ENCODE data around the gene CLCF1.
A peak's percentile ranks its signal among the peaks of the same experiment; 100 is the strongest.

CLCF1 gene

DNA sequence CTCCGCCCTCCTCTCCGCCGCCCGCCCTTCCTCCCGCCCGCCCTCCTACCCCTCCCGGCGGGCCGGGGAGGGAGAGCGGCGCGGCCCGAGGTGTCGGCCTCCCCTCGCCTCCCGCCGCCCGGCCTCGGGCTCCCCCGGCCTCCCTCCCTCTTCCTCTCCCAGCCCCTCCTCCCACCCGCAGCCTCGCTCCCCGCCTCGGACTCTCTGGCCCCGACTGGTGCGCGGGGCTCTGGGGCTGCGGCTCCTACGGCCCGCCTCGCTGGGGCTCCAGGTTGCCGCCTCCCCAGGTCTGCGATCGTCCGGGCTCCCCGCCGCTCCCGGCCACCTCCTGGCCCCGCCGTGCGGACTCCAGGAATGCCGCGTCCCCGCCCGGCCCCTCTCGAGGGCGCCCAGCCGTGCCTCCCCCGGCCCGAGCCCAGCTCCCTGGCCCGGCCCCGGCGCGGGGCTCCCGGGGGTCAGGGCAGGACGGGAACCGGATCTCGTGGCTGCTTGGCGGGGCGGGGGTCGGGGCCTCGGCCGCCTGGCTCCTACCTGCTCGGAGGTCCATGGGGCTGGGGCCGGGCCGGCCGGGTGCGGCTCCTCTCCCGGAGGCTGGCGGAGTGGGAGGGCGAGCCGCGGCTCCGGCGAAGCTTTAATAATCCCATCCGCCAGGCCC is at the start of gene CLCF1:
CLCF1 (minus strand) TSS at position 606 of the 655 bp plus-strand sequence; CDS start at position 547, 59 bp downstream.
- DNase-seq: no peak

DNA sequence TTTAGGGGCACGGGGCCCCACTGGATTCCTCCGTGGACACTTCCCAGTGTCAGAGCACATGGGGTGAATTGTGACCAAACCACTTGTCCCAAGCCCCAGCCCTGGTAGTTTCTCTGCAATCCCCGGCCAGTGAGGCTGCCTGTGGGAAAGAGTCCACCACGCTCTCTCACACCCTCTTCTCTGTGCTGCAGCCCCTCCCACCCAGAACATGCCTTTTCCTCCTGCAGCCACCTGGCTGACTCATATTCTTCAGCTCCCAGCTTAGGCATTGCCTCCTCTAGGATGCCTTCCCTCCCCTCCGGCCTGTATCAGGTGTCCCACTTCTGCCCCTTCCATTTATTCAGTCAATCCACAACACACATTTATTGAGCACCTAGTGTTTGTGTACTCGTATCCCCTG is 49.5 kb upstream of the CLCF1 start:
- DNase-seq: no peak

DNA sequence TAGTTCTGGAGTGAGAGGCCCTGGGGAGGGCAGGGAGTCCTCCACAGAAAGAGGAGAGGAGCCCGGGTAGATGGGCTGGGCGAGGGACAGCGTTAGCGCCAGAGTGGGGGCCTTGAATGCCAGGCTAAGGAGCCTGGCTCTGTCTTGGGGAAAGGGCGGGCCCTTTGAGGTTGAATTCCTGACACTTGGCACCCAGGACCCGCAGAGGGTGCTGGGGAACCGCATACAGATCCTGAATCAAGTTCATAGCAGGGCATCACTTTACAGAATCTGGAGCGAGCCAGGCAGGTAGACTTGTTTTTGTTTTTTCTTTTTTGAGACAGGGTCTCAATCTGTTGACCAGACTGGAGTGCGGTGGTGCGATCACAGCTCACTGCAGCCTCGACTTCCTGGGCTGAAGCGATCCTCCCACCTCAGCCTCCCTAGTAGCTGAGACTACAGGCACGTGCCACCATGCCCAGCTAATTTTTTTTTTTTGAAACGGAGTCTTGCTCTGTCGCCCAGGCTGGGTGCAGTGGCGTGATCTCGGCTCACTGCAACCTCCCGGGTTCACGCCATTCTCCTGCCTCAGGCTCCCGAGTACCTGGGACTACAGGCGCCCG is 48.1 kb upstream of the CLCF1 start:
- DNase-seq: no peak

DNA sequence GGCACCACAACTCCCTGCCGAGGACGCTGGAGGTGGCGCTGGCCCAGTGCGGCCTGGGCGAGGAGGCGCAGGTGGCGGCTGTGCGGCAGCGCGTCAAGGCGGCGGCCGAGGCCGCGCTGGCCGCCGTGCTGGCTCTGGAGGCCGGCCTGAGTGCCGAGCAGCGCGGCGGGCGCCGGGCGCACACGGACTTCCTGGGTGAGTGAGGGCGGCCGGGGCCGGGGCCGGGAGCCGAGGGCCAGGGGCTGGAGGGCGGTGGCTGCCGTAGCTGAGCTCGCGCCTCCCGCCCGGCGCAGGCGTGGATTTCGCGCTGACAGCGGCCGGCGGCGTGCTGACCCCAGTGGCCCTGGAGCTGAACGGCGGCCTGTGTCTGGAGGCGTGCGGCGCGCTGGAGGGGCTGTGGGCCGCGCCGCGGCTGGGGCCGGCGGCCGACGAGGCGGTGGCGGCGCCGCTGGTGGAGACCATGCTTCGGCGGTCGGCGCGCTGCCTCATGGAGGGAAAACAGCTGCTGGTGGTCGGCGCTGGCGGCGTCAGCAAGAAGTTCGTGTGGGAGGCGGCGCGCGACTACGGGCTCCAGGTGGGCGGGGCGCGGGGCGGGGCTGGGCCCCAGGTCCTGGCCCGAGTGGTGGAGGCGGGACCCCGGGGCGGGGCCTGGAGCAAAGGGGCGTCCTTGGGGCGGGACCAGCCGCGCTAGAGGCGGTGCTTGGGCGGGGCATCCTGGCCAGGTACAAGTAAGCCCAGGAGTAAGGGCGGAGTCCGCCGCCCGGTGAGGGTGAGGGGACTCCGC is 47.4 kb upstream of the CLCF1 start:
- peak; percentile 92 for DNase-seq

DNA sequence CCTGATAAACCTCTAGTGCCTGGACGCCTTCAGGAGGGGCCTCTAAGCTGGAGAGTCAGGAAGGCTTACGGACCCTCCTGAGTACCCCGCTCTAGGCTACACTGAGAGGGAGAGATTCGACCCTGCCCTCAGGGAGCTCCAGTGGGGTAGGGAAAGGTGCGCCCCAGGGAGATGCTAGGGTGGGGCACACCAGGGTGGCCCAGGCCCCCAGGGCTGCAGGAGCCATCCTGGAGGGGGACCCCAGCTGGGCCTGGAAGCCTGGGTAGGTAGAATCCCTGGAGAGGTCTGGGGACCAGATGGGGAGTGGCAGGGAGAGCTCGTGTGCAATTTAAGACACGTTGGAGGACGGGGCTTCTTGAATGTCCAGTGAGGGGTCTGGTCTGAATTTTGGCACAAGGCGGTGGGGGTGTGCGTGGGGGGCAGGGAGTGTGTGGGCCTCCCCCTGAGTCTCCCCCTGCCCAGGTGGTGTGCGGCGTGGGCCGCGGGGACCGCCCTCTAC is 46.8 kb upstream of the CLCF1 start:
- no peak for DNase-seq

DNA sequence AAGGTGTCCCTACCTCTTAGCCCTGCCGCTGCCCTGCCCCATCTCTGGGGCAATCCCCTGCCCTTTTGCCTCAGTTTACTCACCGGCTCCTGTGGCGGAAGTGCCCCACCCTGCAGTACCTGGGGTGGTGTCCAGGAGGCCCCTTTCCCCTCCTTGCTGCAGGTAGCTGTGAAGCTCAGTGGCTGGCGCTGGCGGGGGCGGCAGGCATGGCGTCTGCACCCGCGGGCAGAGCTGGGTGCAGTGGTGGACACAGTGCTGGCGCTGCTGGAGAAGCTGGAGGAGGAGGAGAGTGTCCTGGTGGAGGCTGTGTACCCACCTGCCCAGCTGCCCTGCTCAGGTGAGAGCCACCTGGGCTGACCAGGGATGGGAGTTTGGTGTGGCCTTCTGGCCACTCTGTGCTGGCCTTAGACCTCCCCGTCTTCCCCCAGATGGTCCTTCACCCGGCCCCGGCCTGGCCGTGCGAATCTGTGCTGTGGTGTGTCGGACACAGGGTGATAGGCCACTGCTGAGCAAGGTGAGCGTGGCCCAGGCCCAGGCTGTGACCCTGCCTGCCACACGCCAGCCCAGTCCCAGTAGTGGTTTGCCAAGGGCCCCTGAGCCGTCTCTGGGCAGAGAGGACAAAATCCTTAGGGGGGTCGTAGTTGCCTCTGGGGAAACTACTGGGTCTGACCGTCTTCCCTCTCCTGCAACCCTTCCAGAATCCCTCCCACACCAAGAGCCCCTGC is 46.1 kb upstream of the CLCF1 start:
- no peak for DNase-seq

DNA sequence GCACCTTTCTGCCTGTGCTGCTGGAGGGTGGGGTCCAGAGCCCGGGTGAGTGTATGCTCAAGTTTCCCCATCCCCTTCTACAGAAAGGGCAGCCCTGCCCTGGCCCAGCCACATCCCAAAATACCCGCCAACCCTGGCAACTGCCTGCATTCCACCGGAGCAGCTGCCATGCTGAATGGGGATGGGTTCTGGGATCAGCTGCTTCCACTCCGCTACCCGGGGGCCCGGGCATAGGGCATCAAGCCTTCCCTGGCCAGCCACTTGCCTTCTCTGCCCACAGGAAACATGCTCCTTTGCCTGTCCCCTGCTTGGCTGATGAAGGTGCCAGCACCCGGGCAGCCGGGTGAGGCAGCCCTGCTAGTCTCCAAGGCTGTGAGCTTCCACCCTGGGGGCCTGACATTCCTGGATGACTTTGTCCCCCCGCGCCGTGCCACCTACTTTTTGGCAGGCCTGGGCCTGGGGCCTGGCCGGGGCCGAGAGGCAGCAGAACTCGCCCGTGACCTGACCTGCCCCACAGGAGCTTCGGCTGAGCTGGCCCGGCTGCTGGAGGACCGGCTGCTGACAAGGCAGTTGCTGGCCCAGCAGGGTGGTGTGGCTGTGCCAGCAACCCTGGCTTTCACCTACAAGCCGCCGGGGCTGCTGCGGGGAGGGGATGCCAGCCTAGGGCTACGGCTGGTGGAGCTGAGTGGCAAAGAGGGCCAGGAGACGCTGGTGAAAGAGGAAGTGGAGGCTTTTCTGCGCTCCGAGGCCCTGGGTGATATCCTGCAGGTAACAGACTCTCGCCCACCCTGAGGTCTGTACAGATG is 45.3 kb upstream of the CLCF1 start:
- DNase-seq: no peak

DNA sequence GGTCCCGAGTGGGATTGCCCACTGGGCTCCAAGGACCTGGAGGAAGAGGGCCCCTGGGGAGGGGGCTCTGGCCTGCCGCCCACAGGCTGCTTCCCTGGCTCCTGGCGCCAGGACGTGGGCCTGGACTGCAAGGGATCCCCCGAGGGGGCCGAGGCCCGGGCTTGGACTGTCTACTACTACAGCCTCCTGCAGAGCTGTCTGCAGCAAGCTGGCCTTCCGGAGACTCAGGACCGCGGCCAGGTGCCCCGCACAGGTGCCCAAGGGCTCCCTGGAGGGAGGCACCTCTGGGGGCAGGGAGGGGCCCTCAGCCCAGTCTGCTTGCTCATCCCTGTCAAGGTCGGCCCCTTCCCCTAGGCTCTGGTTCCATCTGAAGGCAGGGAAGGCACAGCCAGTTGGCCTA is 44.0 kb upstream of the CLCF1 start:
- no peak for DNase-seq

- DNase-seq: no peak
These were observed 43.3 kb upstream of the CLCF1 start for GRCh38 chr11:67416416-67417335.

- DNase-seq: no peak
These were observed 42.3 kb upstream of the CLCF1 start, which contains the start of gene CARNS1 for GRCh38 chr11:67415501-67416304. Gene CARNS1 (plus strand): TSS chr11:67415678. CDS start chr11:67416200, 522 bp downstream.

DNA sequence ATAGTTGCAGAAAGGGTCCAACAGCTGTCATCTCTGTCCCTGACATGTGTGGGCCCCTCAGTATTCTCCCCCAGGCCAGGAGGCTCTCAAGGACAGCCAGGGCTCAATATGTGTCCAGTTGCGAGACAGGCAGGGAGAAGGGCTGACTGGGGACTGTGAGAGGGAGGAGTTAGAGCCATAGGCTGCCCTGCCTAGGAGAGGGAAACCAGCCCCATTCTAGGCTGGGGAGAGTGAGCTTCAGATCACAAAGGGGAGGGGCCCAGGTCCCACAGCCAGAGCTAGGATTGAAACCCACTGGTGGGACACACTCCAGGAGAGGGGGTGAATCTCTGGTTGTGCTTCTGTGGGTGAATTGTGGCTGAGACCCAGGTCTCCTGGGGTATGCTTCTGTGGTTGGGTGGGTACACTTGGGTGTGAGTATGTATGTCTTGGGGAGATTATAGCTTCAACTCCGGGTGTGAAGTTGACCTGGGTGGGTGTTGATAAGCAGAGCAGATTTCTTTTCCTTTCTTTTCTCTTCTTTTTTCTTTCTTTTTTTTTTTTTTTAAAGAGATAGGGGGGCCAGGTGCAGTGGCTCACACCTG is 40.0 kb upstream of the CLCF1 start:
- DNase-seq: no peak

- no peak for DNase-seq
These were observed 39.2 kb upstream of the CLCF1 start for GRCh38 chr11:67412495-67413179.

DNA sequence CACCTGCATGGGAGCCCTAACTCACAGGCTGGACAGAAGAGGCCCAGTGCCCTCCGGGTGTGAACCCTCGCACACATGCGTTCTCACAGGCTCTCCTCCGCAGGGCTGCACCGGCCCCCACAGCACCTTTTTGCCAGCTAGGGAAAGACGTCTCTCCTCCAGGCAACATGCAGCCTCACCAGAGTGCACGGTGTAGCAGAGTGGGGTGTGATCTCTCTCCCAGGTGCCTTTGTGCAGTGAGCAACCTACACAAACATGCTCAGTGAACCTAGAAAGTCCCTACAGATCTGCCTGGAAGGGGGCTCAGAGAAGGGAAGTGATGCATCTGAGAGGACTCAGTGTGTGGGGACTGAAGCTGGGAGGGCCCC is 38.4 kb upstream of the CLCF1 start:
- DNase-seq: no peak

DNA sequence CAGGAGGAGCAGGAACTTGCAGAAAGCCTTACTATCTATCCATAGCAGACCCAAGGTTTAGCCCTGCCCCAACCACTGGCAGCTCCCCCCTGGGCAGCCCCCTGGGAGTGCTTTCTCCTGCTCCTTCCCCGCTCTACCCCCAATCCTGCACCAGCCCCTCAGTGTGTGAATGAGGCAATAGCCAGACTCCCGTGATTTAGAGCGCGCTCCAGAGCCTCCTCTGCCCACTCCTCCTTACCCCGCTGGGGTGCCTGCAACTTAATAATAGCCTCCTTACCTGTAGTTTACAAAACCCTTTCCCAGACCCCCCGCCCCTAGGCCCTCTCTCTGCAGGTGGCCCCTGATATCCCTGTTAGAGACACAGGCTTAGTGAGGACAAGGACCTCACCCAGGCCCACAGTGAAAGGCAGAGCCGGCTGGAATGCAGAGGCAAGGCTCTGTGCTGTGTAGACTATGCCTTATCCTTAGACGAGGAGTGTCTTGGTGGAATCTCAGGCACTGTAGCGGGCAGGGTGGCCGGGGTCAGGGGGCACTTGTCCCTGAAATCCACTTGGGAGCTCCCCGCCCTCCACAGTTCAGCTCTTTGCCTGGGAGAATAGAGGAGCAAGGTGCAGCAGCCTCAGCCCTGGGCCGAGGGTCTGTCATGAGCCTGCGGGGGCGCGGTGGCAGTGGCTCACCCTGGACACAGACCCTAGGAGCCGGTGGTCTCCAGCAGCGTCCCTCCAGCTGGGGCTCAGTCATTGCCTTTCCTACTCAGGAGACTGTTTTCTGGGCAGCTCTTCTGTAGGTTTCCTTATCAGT is 37.8 kb upstream of the CLCF1 start:
- DNase-seq: no peak

- no peak for DNase-seq
These were observed 37.0 kb upstream of the CLCF1 start for GRCh38 chr11:67410369-67410831.

DNA sequence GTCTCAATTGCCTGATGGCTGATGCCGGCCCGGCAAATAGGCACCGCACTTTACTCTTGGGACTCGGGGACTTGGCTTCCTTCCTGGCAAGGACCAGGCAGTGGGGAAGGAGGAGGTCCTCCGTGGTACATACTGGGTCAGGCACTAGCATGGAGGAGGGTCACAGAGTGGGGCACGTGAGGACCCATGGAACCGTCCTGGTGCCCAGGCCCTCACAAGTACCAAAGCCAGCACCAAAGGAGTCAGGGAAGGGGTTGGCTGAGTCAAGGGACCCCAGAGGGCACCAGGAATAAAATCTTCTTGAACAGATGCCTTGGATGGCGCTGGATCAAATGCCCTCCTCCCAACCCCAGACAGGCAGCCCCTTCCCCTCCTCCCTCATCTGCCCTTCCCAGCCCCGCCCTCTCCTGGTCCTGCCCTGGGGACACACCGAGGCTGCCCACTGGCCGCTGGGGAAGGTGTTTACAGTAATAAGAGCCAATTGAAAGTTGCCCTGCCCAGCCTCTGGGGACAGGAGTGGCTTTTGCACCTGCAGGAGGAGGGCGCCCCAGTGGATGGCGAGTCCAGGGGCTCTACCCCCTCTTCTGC is 36.5 kb upstream of the CLCF1 start:
- DNase-seq: peak in 1 of 2 experiments; percentile 40

DNA sequence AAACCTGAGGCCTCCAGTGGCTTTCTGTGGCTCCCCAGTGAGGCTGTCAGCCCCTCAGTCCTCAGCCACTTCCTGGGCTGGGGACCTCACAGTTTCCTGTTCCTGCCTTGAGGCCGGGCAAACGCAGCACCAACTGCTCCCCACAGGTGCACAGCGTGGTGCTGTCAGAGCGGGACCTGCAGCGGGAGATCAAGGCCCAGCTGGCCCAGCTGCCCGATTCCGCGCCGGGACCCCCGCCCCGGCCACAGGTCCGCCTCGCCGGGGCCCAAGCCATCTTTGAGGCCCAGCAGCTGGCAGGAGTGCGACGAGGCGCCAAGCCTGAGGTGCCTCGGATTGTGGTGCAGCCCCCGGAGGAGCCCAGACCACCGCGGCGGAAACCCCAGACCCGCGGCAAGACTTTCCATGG is 35.9 kb upstream of the CLCF1 start:
- no peak for DNase-seq

Data from NCI-H187 (cell line).